ENCODE measurements around the gene MAMLD1. TPM values are rescaled to one million over a fixed set of nuclear protein-coding genes. Genes with fewer than 3 reads are reported as not detected.

The MAMLD1 gene
- total and polyA plus RNA-seq, 12 donors: 1.2 to 4.2 (median 2.3) TPM

DNA sequence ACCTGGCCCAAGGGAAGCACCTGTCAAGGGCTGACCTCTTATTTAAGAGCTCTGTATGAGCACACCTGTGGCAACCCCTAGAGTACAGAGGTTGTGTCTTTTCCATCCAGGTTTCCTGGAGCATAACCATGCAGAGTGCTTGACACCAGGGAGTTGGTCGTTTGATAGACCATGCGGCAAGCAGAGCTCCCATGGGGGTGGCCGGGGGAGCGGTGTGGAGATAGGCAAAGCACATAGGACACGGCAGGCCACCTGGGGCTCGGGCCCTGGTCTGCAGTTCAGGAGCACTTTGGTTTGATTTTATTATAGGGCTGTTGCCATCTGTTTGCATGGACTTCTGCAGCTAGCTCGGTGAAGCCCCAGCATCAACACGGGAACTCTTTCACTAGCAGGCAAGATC is 110.3 kb downstream of the MAMLD1 start:
- H3K27ac ChIP-seq: no peak overlapping the region
- intact Hi-C loops (cut with DNase I): loop anchor here in 1 of 10 donors (10.0 kb wide), 1 partner anchor 489 kb away; no protein-coding TSS in a partner anchor
- DNase-seq: no peak
- TF ChIP-seq, protein P1, sequence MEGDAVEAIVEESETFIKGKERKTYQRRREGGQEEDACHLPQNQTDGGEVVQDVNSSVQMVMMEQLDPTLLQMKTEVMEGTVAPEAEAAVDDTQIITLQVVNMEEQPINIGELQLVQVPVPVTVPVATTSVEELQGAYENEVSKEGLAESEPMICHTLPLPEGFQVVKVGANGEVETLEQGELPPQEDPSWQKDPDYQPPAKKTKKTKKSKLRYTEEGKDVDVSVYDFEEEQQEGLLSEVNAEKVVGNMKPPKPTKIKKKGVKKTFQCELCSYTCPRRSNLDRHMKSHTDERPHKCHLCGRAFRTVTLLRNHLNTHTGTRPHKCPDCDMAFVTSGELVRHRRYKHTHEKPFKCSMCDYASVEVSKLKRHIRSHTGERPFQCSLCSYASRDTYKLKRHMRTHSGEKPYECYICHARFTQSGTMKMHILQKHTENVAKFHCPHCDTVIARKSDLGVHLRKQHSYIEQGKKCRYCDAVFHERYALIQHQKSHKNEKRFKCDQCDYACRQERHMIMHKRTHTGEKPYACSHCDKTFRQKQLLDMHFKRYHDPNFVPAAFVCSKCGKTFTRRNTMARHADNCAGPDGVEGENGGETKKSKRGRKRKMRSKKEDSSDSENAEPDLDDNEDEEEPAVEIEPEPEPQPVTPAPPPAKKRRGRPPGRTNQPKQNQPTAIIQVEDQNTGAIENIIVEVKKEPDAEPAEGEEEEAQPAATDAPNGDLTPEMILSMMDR (IDR thresholded peaks at IDR 0.05): no peak
- peaks cover 0 to 14% (median 0%) of the 10 kb centered on the region in 9 donors for H3K4me1 ChIP-seq
- WGBS, 2 donors: 92 to 93% methylated on average over 8 of the region's 8 CpGs
- no peak for ATAC-seq
- peaks cover 0 to 10% (median 0%) of the 10 kb centered on the region in 7 donors for H3K27me3 ChIP-seq
- H3K4me3 ChIP-seq: no peak overlapping the region
- no peaks in the 10 kb centered on the region for H3K9me3 ChIP-seq
- no peaks in the 10 kb centered on the region for H3K36me3 ChIP-seq

- 87 to 90% methylated on average over 2 of the region's 2 CpGs for WGBS, 2 donors
- no peak for ATAC-seq
- TF ChIP-seq, protein P1 (IDR thresholded peaks at IDR 0.05): no peak
Observed at GRCh38 chrX:150475461-150475860, 112.3 kb downstream of the MAMLD1 start.

DNA sequence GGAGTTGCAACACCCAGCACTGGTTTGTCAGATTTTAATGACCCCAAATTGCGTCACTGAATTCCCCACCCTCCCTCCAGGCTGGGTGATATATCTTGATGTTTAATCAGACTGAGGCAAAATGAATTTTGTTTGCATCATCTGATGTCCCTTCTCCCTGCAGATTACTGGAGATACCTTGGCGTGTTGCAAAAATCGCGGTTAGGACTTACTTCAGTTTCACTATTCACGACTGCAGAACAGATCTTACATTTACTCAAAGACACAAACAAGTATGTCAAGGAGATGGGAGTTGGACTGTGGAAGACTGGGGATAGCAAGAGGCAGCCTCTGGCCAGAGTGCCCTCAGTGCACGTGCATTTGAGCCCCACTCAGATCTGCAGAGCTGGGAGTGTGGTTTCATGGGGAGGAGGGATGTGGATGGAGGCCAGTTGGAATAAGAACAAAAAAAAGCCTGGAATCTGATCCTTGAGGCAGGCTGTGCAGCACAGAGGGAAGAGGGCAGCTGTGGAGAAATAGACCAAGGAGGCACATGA is 113.1 kb downstream of the MAMLD1 start:
- Histone ChIP-seq H3K9me3 (no peaks in the 10 kb centered on the region), H3K4me3 (no peak overlapping the region), H3K27ac (no peak overlapping the region), H3K27me3 (peaks cover 0 to 10% (median 0%) of the 10 kb centered on the region in 7 donors), H3K36me3 (no peaks in the 10 kb centered on the region), H3K4me1 (peaks cover 0 to 15% (median 0%) of the 10 kb centered on the region in 9 donors)
- intact Hi-C loops (cut with DNase I): loop anchor here in 1 of 10 donors (10.0 kb wide), 1 partner anchor 491 kb away; no protein-coding TSS in a partner anchor
- TF ChIP-seq, protein P1 (IDR thresholded peaks at IDR 0.05): no peak
- WGBS, 2 donors: 82 to 84% methylated on average over 6 of the region's 6 CpGs
- ATAC-seq (no peak), DNase-seq (no peak)

More at GRCh38 chrX:150475461-150475860, 112.3 kb downstream of the MAMLD1 start:
- DNase-seq: no peak
- Histone ChIP-seq H3K9me3 (no peaks in the 10 kb centered on the region), H3K36me3 (no peaks in the 10 kb centered on the region), H3K27me3 (peaks cover 0 to 10% (median 0%) of the 10 kb centered on the region in 7 donors), H3K4me1 (peaks cover 0 to 15% (median 0%) of the 10 kb centered on the region in 9 donors), H3K27ac (no peak overlapping the region), H3K4me3 (no peak overlapping the region)
- intact Hi-C loops (cut with DNase I): loop anchor here in 1 of 10 donors (10.0 kb wide), 1 partner anchor 491 kb away; no protein-coding TSS in a partner anchor

DNA sequence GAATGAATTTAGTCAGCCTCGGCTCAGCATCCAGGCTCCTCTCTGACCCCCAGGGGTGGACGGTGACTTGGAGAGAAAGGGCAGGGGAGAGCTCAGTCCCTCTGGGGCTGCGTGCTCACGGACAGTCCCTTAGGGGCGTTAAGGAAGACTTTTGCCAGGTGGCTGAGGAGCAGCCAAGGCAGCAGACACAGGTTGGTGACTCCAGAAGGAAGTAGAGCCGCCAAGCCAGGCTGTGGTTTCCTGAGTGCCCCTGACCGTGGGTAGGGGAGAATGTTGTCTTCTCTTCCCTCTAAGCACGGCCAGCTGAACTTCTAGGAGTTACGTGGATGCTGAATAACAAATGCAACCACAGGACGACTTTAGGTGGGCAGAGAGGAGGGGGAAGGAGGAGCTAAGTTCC is 114.3 kb downstream of the MAMLD1 start:
- intact Hi-C loops (cut with DNase I): loop anchor here in 1 of 10 donors (10.0 kb wide), 1 partner anchor 493 kb away; no protein-coding TSS in a partner anchor
- TF ChIP-seq, protein P1 (IDR thresholded peaks at IDR 0.05): no peak
- Histone ChIP-seq H3K4me1 (peaks cover 0 to 15% (median 0%) of the 10 kb centered on the region in 9 donors), H3K27ac (no peak overlapping the region), H3K36me3 (no peaks in the 10 kb centered on the region), H3K4me3 (no peak overlapping the region), H3K9me3 (no peaks in the 10 kb centered on the region), H3K27me3 (peaks cover 0 to 12% (median 0%) of the 10 kb centered on the region in 7 donors)
- DNase-seq (no peak), ATAC-seq (no peak)
- 81 to 85% methylated on average over 7 to 10 of the region's 10 CpGs for WGBS, 2 donors

All from heart right ventricle (tissue), 16 donors.